HAP-1 (cell line): ENCODE measurements around the gene TM4SF4.

Experiments used
- DNase-seq, 2 experiments: peaks; one replicate each; pipeline ENCODE4 v3.0.0-alpha.2; 2016 to 2020; ENCODE audit warnings: low spot score in 2 of 2
- H3K27me3 ChIP-seq: fragments of 250-450 bp; sonication (Bioruptor Pico); 2 replicates; pipeline ENCODE4 v1.5.1; 2020; ENCODE audit warnings: low read depth, mild to moderate bottlenecking, moderate library complexity
- H3K36me3 ChIP-seq: fragments of 250-450 bp; sonication (Bioruptor Pico); replicated peaks from 2 replicates; pipeline ENCODE4 v1.5.1; 2020; ENCODE audit warnings: mild to moderate bottlenecking
- H3K4me1 ChIP-seq: fragments of 250-450 bp; sonication (Bioruptor Pico); 2 replicates; pipeline ENCODE4 v1.5.1; 2020; ENCODE audit warnings: mild to moderate bottlenecking
- H3K4me3 ChIP-seq: fragments of 250-450 bp; sonication (Bioruptor Pico); 2 replicates; pipeline ENCODE4 v1.5.1; 2020; ENCODE audit warnings: mild to moderate bottlenecking, moderate library complexity
- H3K9me3 ChIP-seq: fragments of 250-450 bp; sonication (Bioruptor Pico); 2 replicates; pipeline ENCODE4 v1.5.1; 2020; ENCODE audit warnings: mild to moderate bottlenecking, moderate library complexity
- in situ Hi-C: fragments of 300-500 bp; cut with MboI; formaldehyde crosslinking; loops from 3 replicates; pipeline ENCODE4 v1.14.3; 2020; ENCODE audit warnings: low sequenced_read_pairs, inconsistent platforms, mixed read lengths

The TM4SF4 gene

GRCh38 chr3:149496891-149497290, 22.4 kb downstream of the TM4SF4 start:
- H3K36me3 ChIP-seq = no peaks in the 10 kb centered on the region
- H3K27me3 ChIP-seq = no peaks in the 10 kb centered on the region
- no peaks in the 10 kb centered on the region for H3K9me3 ChIP-seq
- no peak for DNase-seq
- H3K4me3 ChIP-seq = no peak overlapping the region
- in situ Hi-C loops = loop anchor here (25.0 kb wide), 2 partner anchors 535 to 715 kb away; no protein-coding TSS in a partner anchor
- H3K4me1 ChIP-seq = no peaks in the 10 kb centered on the region

DNA sequence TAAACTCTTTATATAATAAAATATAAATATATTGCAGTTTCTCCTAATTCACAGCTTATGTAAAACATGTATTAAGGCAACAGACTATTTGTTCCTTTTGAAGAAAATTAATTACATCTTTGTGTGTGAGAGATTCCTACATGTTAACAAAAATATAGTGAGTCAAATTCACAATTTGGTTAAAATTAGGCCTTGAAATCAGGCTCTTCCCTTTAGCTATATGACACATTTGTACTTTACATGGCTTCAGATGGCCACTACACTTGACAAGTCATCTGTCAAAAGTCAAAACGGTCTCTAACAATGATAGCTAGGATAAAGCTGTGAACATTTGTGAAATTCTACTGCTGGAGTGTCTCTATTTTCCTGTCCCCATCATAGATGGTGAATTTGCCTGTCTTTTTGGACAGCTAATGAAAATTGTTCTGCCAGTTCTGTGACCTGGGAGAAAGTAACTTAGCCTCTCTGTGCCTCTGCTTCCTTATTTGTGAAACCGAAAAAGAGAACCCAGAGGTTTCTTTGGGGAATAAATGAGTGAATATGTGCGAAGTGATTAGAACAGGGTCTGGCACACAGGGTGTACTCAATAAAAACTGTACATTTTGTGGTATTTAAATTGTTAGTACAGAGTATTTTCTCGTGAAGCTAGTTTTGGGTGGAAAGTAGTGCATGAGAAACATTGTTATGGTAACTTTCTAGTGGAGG, 23.6 kb downstream of the TM4SF4 start:
- Histone ChIP-seq H3K9me3 (no peaks in the 10 kb centered on the region), H3K27me3 (no peaks in the 10 kb centered on the region), H3K36me3 (no peaks in the 10 kb centered on the region), H3K4me3 (no peak overlapping the region), H3K4me1 (no peaks in the 10 kb centered on the region)
- in situ Hi-C loops = loop anchor here (25.0 kb wide), 2 partner anchors 536 to 714 kb away; no protein-coding TSS in a partner anchor
- DNase-seq = no peak

- Histone ChIP-seq H3K27me3 (no peaks in the 10 kb centered on the region), H3K4me1 (no peaks in the 10 kb centered on the region), H3K4me3 (no peak overlapping the region), H3K9me3 (no peaks in the 10 kb centered on the region), H3K36me3 (no peaks in the 10 kb centered on the region)
- no peak for DNase-seq
- in situ Hi-C loops = loop anchor here (25.0 kb wide), 1 partner anchor 411 kb away; no protein-coding TSS in a partner anchor
Measured at GRCh38 chr3:149501524-149501923, 27.0 kb downstream of the TM4SF4 start.

DNA sequence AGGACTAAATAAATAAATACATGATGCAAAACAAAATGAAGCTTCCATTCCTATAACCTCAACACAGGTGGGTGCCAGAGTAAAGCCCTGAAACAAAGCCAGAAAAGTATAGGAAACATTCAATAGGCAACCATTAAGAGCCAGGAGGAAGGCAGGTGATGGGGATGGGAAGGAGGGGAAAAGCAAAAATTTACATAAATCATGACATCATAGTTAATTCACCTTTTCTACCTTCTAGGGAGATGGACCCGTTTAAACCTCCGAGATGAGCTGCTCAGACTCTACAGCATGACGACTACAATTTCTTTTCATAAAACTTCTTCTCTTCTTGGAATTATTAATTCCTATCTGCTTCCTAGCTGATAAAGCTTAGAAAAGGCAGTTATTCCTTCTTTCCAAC, 27.9 kb downstream of the TM4SF4 start:
- Histone ChIP-seq H3K9me3 (no peaks in the 10 kb centered on the region), H3K4me3 (no peak overlapping the region), H3K36me3 (no peaks in the 10 kb centered on the region), H3K4me1 (no peaks in the 10 kb centered on the region), H3K27me3 (no peaks in the 10 kb centered on the region)
- in situ Hi-C loops = loop anchor here (25.0 kb wide), 1 partner anchor 410 kb away; no protein-coding TSS in a partner anchor
- no peak for DNase-seq

DNA sequence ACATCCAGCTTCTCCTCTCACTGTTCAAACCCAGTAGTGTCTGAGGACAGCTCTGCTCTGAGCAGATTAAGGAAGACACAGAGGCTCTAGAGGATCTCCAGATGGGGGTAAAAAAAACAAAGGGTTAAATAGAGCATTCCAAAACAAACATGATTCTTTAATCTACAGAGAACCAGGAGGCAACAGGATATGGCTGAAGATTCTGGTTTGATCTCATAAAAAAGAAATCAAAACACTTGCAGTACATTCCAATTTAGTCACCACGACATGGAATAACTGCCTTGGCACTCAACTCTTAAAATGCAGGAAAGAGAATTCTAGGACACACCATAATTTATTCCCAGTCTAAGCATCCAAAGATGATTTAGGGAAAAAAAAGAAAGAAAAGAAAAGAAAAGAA, 32.0 kb downstream of the TM4SF4 start:
- H3K9me3 ChIP-seq = no peaks in the 10 kb centered on the region
- no peak for DNase-seq
- no peaks in the 10 kb centered on the region for H3K4me1 ChIP-seq
- in situ Hi-C loops = loop anchor here (25.0 kb wide), 1 partner anchor 406 kb away; no protein-coding TSS in a partner anchor
- no peak overlapping the region for H3K4me3 ChIP-seq
- H3K36me3 ChIP-seq = no peaks in the 10 kb centered on the region
- no peaks in the 10 kb centered on the region for H3K27me3 ChIP-seq

- H3K4me3 ChIP-seq = no peak overlapping the region
- in situ Hi-C loops = loop anchor here (25.0 kb wide), 1 partner anchor 405 kb away; no protein-coding TSS in a partner anchor
- no peaks in the 10 kb centered on the region for H3K4me1 ChIP-seq
- H3K9me3 ChIP-seq = no peaks in the 10 kb centered on the region
- no peaks in the 10 kb centered on the region for H3K27me3 ChIP-seq
- no peak for DNase-seq
- H3K36me3 ChIP-seq = no peaks in the 10 kb centered on the region
Measured at GRCh38 chr3:149506965-149507364, 32.5 kb downstream of the TM4SF4 start.

GRCh38 chr3:149507491-149508324, 33.2 kb downstream of the TM4SF4 start:
- in situ Hi-C loops = loop anchor here (25.0 kb wide), 1 partner anchor 405 kb away; no protein-coding TSS in a partner anchor
- Histone ChIP-seq H3K36me3 (no peaks in the 10 kb centered on the region), H3K4me1 (peaks cover 3% of the 10 kb centered on the region), H3K4me3 (no peak overlapping the region), H3K27me3 (no peaks in the 10 kb centered on the region), H3K9me3 (no peaks in the 10 kb centered on the region)
- DNase-seq = no peak

- Histone ChIP-seq H3K27me3 (no peaks in the 10 kb centered on the region), H3K4me3 (no peak overlapping the region), H3K9me3 (no peaks in the 10 kb centered on the region), H3K4me1 (peaks cover 3% of the 10 kb centered on the region), H3K36me3 (no peaks in the 10 kb centered on the region)
- DNase-seq = no peak
- in situ Hi-C loops = loop anchor here (25.0 kb wide), 1 partner anchor 403 kb away; no protein-coding TSS in a partner anchor
Measured at GRCh38 chr3:149509526-149509925, 35.0 kb downstream of the TM4SF4 start.

- H3K4me1 ChIP-seq = peaks cover 3% of the 10 kb centered on the region
- in situ Hi-C loops = loop anchor here (25.0 kb wide), 1 partner anchor 402 kb away; no protein-coding TSS in a partner anchor
- H3K9me3 ChIP-seq = no peaks in the 10 kb centered on the region
Measured at GRCh38 chr3:149510480-149510879, 36.0 kb downstream of the TM4SF4 start.

GRCh38 chr3:149511040-149511626, 36.6 kb downstream of the TM4SF4 start:
- H3K9me3 ChIP-seq = no peaks in the 10 kb centered on the region
- H3K4me3 ChIP-seq = no peak overlapping the region
- in situ Hi-C loops = loop anchor here (25.0 kb wide), 1 partner anchor 401 kb away; no protein-coding TSS in a partner anchor
- DNase-seq = no peak
- H3K4me1 ChIP-seq = peaks cover 3% of the 10 kb centered on the region
- no peaks in the 10 kb centered on the region for H3K36me3 ChIP-seq
- H3K27me3 ChIP-seq = no peaks in the 10 kb centered on the region

More at GRCh38 chr3:149510480-149510879, 36.0 kb downstream of the TM4SF4 start:
- H3K36me3 ChIP-seq = no peaks in the 10 kb centered on the region
- no peak overlapping the region for H3K4me3 ChIP-seq
- no peaks in the 10 kb centered on the region for H3K27me3 ChIP-seq
- DNase-seq = no peak

DNA sequence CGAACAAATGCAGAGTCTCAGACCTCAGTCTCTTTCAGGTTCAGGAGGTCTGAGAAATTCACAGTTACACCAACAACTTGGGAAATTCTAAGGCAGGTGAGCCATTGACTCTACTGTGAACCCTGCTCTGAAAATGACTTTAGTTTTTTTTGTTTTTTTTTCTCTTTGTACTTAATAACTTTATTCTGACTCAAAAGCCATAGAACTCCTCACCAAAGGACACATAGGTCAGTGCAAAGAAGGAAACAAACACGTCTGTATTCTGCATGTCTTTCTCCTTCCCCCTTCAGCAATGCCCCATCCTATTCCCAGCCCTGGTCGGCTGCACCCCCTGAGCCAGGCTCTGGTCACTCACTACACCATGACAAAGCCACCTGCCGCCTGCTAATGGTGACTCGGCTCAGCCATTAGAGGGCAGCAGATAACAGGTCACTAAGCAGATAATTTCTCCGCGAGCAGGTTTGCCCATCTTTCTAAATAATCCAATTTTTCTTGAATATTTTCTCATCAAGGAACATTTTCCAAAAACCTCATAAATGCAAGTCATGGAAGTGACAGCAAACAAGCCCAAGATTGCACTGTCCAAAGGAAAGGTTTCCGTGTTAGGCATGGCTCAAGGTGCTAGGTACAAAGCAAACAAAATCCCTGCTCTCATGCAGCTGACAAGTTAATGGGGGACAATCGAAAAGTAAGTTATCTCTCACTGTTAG, 37.7 kb downstream of the TM4SF4 start:
- no peaks in the 10 kb centered on the region for H3K36me3 ChIP-seq
- H3K4me1 ChIP-seq = peaks cover 3% of the 10 kb centered on the region
- H3K9me3 ChIP-seq = no peaks in the 10 kb centered on the region
- no peaks in the 10 kb centered on the region for H3K27me3 ChIP-seq
- H3K4me3 ChIP-seq = no peak overlapping the region
- in situ Hi-C loops = loop anchor here (25.0 kb wide), 1 partner anchor 400 kb away; no protein-coding TSS in a partner anchor
- DNase-seq = peak; percentile 72 to 80

GRCh38 chr3:149514471-149514870, 40.0 kb downstream of the TM4SF4 start:
- no peaks in the 10 kb centered on the region for H3K27me3 ChIP-seq
- peaks cover 6% of the 10 kb centered on the region for H3K36me3 ChIP-seq
- DNase-seq = no peak
- in situ Hi-C loops = loop anchor here (25.0 kb wide), 1 partner anchor 398 kb away; no protein-coding TSS in a partner anchor
- H3K4me3 ChIP-seq = no peak overlapping the region
- no peaks in the 10 kb centered on the region for H3K9me3 ChIP-seq
- H3K4me1 ChIP-seq = peaks cover 3% of the 10 kb centered on the region

DNA sequence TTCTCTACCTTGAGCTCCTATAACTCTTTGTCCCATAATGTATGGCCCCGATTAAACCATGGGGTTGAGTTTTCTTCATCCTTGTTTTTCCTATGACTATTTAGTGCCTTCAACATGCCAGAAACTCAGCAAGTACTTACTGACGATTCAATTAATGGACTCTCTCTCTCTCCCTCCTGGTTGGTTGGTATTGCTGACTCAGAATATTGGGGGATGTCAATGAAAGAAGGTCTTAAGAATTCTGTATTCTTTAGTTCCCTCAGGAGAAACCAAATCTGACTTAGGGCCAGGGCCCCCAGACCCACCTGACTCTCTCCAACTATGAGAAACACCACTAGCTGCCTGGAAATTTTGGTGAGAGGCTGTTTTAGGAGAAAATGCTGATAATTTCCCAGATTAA, 40.8 kb downstream of the TM4SF4 start:
- no peak overlapping the region for H3K4me3 ChIP-seq
- H3K4me1 ChIP-seq = peaks cover 3% of the 10 kb centered on the region
- in situ Hi-C loops = loop anchor here (25.0 kb wide), 1 partner anchor 397 kb away; no protein-coding TSS in a partner anchor
- peaks cover 6% of the 10 kb centered on the region for H3K36me3 ChIP-seq
- no peaks in the 10 kb centered on the region for H3K27me3 ChIP-seq
- no peaks in the 10 kb centered on the region for H3K9me3 ChIP-seq
- DNase-seq = no peak
